HEK293 (cell line): ENCODE results near the gene GANAB.

Experiments used
- EGR2 ChIP-seq: fragments of 450-650 bp; formaldehyde crosslinking; IDR thresholded peaks from 2 replicates; pipeline ENCODE4 v1.5.1; 2016; ENCODE audit warnings: low read depth, missing biosample characterization, missing genetic modification characterization
- KLF16 ChIP-seq: fragments of 450-650 bp; formaldehyde crosslinking; IDR thresholded peaks from 2 replicates; pipeline ENCODE4 v1.5.1; 2017; ENCODE audit warnings: missing biosample characterization, missing genetic modification characterization
- REPIN1 ChIP-seq: fragments of 450-650 bp; formaldehyde crosslinking; IDR thresholded peaks from 2 replicates; pipeline ENCODE4 v1.5.1; 2017; ENCODE audit warnings: missing biosample characterization, missing genetic modification characterization, low read depth
- ZBTB48 ChIP-seq: fragments of 450-650 bp; formaldehyde crosslinking; IDR thresholded peaks from 2 replicates; pipeline ENCODE4 v1.5.1; 2016; ENCODE audit warnings: missing biosample characterization, missing genetic modification characterization
- ZBTB6 ChIP-seq: fragments of 450-650 bp; formaldehyde crosslinking; IDR thresholded peaks from 2 replicates; pipeline ENCODE4 v1.5.1; 2017; ENCODE audit warnings: missing biosample characterization, missing genetic modification characterization
- ZFP37 ChIP-seq: fragments of 450-650 bp; formaldehyde crosslinking; IDR thresholded peaks from 2 replicates; pipeline ENCODE4 v1.5.1; 2016; ENCODE audit warnings: missing biosample characterization, missing genetic modification characterization
- ZNF133 ChIP-seq: fragments of 450-650 bp; formaldehyde crosslinking; IDR thresholded peaks from 2 replicates; pipeline ENCODE4 v1.5.1; 2016; ENCODE audit warnings: missing biosample characterization, missing genetic modification characterization
- ZNF157 ChIP-seq: fragments of 450-650 bp; formaldehyde crosslinking; IDR thresholded peaks from 2 replicates; pipeline ENCODE4 v1.5.1; 2016; ENCODE audit warnings: missing biosample characterization, missing genetic modification characterization
- ZNF169 ChIP-seq: fragments of 450-650 bp; formaldehyde crosslinking; IDR thresholded peaks from 2 replicates; pipeline ENCODE4 v1.5.1; 2016; ENCODE audit warnings: missing biosample characterization, missing genetic modification characterization
- ZNF175 ChIP-seq: fragments of 450-650 bp; formaldehyde crosslinking; IDR thresholded peaks from 2 replicates; pipeline ENCODE4 v1.5.1; 2016; ENCODE audit warnings: missing biosample characterization, missing genetic modification characterization
- ZNF211 ChIP-seq: fragments of 450-650 bp; formaldehyde crosslinking; IDR thresholded peaks from 2 replicates; pipeline ENCODE4 v1.5.1; 2016; ENCODE audit warnings: low read depth, missing biosample characterization, missing genetic modification characterization
- ZNF239 ChIP-seq: fragments of 450-650 bp; formaldehyde crosslinking; IDR thresholded peaks from 2 replicates; pipeline ENCODE4 v1.5.1; 2016; ENCODE audit warnings: missing biosample characterization, missing genetic modification characterization
- ZNF266 ChIP-seq: fragments of 450-650 bp; formaldehyde crosslinking; IDR thresholded peaks from 2 replicates; pipeline ENCODE4 v1.5.1; 2016; ENCODE audit warnings: missing biosample characterization, missing genetic modification characterization, low read depth
- ZNF394 ChIP-seq: fragments of 450-650 bp; formaldehyde crosslinking; IDR thresholded peaks from 2 replicates; pipeline ENCODE4 v1.5.1; 2016; ENCODE audit warnings: missing biosample characterization, missing genetic modification characterization, mild to moderate bottlenecking, moderate library complexity, borderline replicate concordance
- ZNF549 ChIP-seq: fragments of 450-650 bp; IDR thresholded peaks from 2 replicates; pipeline ENCODE4 v1.5.1; 2018; ENCODE audit warnings: missing biosample characterization, missing genetic modification characterization, mild to moderate bottlenecking, inconsistent platforms, moderate library complexity
- ZNF558 ChIP-seq: fragments of 450-650 bp; formaldehyde crosslinking; IDR thresholded peaks from 2 replicates; pipeline ENCODE4 v1.5.1; 2016; ENCODE audit warnings: missing biosample characterization, missing genetic modification characterization
- ZNF585B ChIP-seq: fragments of 450-650 bp; formaldehyde crosslinking; IDR thresholded peaks from 2 replicates; pipeline ENCODE4 v1.5.1; 2016; ENCODE audit warnings: missing biosample characterization, missing genetic modification characterization
- ZNF629 ChIP-seq: fragments of 450-650 bp; formaldehyde crosslinking; IDR thresholded peaks from 2 replicates; pipeline ENCODE4 v1.5.1; 2017; ENCODE audit warnings: missing biosample characterization, missing genetic modification characterization
- ZNF664 ChIP-seq: fragments of 450-650 bp; formaldehyde crosslinking; IDR thresholded peaks from 2 replicates; pipeline ENCODE4 v1.5.1; 2016; ENCODE audit warnings: missing biosample characterization, missing genetic modification characterization
- ZNF677 ChIP-seq: fragments of 450-650 bp; IDR thresholded peaks from 2 replicates; pipeline ENCODE4 v1.5.0; 2018; ENCODE audit warnings: missing biosample characterization, mild to moderate bottlenecking, missing genetic modification characterization, moderate library complexity
- ZNF692 ChIP-seq: fragments of 450-650 bp; formaldehyde crosslinking; IDR thresholded peaks from 2 replicates; pipeline ENCODE4 v1.5.1; 2016; ENCODE audit warnings: missing biosample characterization, missing genetic modification characterization
- ZNF768 ChIP-seq: fragments of 450-650 bp; formaldehyde crosslinking; IDR thresholded peaks from 2 replicates; pipeline ENCODE4 v1.5.1; 2018; ENCODE audit warnings: missing biosample characterization, mild to moderate bottlenecking, missing genetic modification characterization
- ZNF776 ChIP-seq: fragments of 450-650 bp; formaldehyde crosslinking; IDR thresholded peaks from 2 replicates; pipeline ENCODE4 v1.5.0; 2017; ENCODE audit warnings: missing biosample characterization, missing genetic modification characterization, borderline replicate concordance
- ZXDB ChIP-seq: fragments of 450-650 bp; formaldehyde crosslinking; IDR thresholded peaks from 2 replicates; pipeline ENCODE4 v1.5.1; 2016; ENCODE audit warnings: missing biosample characterization, missing genetic modification characterization
- TF ChIP-seq, protein P1 (sequence below): fragments of 450-650 bp; formaldehyde crosslinking; conservative IDR thresholded peaks from 2 replicates; pipeline ENCODE4 v1.5.1; 2016; ENCODE audit warnings: low read depth, missing biosample characterization, missing genetic modification characterization
- TF ChIP-seq, protein P2 (sequence below): fragments of 450-650 bp; formaldehyde crosslinking; IDR thresholded peaks from 2 replicates; pipeline ENCODE4 v1.5.1; 2016; ENCODE audit warnings: missing biosample characterization, missing genetic modification characterization
- TF ChIP-seq, protein P3 (sequence below): fragments of 450-650 bp; formaldehyde crosslinking; IDR thresholded peaks from 2 replicates; pipeline ENCODE4 v1.5.1; 2016; ENCODE audit warnings: missing biosample characterization, missing genetic modification characterization
- TF ChIP-seq, protein P4 (sequence below): fragments of 450-650 bp; IDR thresholded peaks from 2 replicates; pipeline ENCODE4 v1.5.1; 2018; ENCODE audit warnings: missing biosample characterization, mild to moderate bottlenecking, missing genetic modification characterization

The GANAB gene

DNA sequence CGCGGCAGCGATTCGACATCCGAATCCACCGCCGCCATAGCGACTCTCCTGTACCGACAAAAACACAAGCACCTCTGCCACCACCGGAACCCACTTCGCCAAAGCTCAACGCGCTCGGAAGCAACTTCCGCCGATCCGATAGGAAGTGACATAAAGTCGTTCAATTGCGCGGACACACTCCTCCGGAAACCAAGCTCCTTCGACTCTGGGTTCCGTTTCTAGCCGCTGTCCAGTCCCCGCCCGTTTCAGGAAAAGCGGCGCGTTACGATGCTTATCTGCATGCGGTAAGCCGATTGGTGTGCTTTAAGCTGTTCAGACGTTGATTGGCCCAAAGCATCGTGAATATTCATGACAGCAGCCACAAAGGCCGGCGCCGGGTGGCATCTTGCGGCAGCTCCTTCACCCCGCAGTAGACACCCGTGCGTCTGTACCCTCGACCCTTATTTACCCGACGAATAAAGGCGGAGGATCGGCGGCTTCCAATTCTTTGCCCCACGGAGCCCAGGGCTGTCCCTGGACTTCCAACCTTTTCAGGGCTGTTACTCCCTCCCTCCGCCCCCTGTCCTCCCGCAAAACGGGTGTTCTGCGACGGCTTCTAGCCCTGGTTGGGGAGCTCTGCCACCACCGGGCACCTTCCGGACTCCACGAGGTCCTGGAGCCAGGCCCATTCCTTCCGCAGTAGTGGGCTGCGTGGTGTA lies 54.8 kb downstream of the GANAB start, which contains the start of gene TUT1 (continued):
- TF ChIP-seq, protein P1, sequence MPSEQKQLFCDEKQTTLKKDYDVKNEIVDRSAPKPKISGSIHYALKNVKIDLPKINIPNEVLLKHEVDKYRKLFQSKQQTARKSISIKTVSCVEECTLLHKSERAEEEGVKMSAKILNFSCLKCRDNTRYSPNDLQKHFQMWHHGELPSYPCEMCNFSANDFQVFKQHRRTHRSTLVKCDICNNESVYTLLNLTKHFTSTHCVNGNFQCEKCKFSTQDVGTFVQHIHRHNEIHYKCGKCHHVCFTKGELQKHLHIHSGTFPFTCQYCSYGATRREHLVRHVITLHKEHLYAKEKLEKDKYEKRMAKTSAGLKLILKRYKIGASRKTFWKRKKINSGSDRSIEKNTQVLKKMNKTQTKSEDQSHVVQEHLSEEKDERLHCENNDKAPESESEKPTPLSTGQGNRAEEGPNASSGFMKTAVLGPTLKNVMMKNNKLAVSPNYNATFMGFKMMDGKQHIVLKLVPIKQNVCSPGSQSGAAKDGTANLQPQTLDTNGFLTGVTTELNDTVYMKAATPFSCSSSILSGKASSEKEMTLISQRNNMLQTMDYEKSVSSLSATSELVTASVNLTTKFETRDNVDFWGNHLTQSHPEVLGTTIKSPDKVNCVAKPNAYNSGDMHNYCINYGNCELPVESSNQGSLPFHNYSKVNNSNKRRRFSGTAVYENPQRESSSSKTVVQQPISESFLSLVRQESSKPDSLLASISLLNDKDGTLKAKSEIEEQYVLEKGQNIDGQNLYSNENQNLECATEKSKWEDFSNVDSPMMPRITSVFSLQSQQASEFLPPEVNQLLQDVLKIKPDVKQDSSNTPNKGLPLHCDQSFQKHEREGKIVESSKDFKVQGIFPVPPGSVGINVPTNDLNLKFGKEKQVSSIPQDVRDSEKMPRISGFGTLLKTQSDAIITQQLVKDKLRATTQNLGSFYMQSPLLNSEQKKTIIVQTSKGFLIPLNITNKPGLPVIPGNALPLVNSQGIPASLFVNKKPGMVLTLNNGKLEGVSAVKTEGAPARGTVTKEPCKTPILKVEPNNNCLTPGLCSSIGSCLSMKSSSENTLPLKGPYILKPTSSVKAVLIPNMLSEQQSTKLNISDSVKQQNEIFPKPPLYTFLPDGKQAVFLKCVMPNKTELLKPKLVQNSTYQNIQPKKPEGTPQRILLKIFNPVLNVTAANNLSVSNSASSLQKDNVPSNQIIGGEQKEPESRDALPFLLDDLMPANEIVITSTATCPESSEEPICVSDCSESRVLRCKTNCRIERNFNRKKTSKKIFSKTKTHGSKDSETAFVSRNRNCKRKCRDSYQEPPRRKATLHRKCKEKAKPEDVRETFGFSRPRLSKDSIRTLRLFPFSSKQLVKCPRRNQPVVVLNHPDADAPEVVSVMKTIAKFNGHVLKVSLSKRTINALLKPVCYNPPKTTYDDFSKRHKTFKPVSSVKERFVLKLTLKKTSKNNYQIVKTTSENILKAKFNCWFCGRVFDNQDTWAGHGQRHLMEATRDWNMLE (tag by site-specific recombination) = peak; percentile 91
- TF ChIP-seq ZNF768 (no peak), ZNF692 (peak; percentile 92), ZNF169 (tag by site-specific recombination) (no peak), ZXDB (tag by site-specific recombination) (peak; percentile 94), ZNF549 (tag by site-specific recombination) (no peak), ZNF133 (tag by site-specific recombination) (no peak), ZNF558 (tag by site-specific recombination) (peak; percentile 59; the same call in 1 of the 2 replicates), ZNF175 (tag by site-specific recombination) (no peak), ZNF266 (tag by site-specific recombination) (no peak; the same call in 1 of the 2 replicates), ZNF211 (no peak), ZNF629 (peak; percentile 97), ZNF677 (tag by site-specific recombination) (no peak), ZBTB48 (tag by site-specific recombination) (peak; percentile 37; the same call in 1 of the 2 replicates), ZNF664 (tag by site-specific recombination) (peak; percentile 40; the same call in 1 of the 2 replicates), ZBTB6 (tag by site-specific recombination) (peak; percentile 90), ZNF585B (tag by site-specific recombination) (no peak), REPIN1 (peak; percentile 72; the same call in 1 of the 2 replicates), ZNF239 (tag by site-specific recombination) (no peak), ZNF394 (tag by site-specific recombination) (peak; percentile 80), KLF16 (tag by site-specific recombination) (peak; percentile 93), ZNF157 (tag by site-specific recombination) (no peak), ZFP37 (no peak), EGR2 (tag by site-specific recombination) (peak; percentile 17; the same call in 1 of the 2 replicates), ZNF776 (tag by site-specific recombination) (no peak)
- TF ChIP-seq, protein P2, sequence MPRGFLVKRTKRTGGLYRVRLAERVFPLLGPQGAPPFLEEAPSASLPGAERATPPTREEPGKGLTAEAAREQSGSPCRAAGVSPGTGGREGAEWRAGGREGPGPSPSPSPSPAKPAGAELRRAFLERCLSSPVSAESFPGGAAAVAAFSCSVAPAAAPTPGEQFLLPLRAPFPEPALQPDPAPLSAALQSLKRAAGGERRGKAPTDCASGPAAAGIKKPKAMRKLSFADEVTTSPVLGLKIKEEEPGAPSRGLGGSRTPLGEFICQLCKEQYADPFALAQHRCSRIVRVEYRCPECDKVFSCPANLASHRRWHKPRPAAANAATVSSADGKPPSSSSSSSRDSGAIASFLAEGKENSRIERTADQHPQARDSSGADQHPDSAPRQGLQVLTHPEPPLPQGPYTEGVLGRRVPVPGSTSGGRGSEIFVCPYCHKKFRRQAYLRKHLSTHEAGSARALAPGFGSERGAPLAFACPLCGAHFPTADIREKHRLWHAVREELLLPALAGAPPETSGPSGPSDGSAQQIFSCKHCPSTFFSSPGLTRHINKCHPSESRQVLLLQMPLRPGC (tag by site-specific recombination) = peak; percentile 88
- TF ChIP-seq, protein P3, sequence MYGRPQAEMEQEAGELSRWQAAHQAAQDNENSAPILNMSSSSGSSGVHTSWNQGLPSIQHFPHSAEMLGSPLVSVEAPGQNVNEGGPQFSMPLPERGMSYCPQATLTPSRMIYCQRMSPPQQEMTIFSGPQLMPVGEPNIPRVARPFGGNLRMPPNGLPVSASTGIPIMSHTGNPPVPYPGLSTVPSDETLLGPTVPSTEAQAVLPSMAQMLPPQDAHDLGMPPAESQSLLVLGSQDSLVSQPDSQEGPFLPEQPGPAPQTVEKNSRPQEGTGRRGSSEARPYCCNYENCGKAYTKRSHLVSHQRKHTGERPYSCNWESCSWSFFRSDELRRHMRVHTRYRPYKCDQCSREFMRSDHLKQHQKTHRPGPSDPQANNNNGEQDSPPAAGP (tag by site-specific recombination) = peak; percentile 95
- TF ChIP-seq, protein P4, sequence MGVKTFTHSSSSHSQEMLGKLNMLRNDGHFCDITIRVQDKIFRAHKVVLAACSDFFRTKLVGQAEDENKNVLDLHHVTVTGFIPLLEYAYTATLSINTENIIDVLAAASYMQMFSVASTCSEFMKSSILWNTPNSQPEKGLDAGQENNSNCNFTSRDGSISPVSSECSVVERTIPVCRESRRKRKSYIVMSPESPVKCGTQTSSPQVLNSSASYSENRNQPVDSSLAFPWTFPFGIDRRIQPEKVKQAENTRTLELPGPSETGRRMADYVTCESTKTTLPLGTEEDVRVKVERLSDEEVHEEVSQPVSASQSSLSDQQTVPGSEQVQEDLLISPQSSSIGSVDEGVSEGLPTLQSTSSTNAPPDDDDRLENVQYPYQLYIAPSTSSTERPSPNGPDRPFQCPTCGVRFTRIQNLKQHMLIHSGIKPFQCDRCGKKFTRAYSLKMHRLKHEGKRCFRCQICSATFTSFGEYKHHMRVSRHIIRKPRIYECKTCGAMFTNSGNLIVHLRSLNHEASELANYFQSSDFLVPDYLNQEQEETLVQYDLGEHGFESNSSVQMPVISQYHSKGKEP (tag by site-specific recombination) = peak; percentile 47; the same call in 1 of the 2 replicates
